GM19467 (cell line): Measurements from ENCODE around the gene RCBTB2.

Experiments used
- ATAC-seq: cut with Tn5 transposase; IDR thresholded peaks from one replicate; pipeline ENCODE4 v1.9.1; 2021; ENCODE audit warnings: mild to moderate bottlenecking, moderate library complexity; ENCODE audit not compliant: unreplicated experiment

RCBTB2 gene

GRCh38 chr13:48564056-48564455, 31.2 kb upstream of the RCBTB2 start:
- no peak for ATAC-seq

GRCh38 chr13:48563626-48564025, 30.7 kb upstream of the RCBTB2 start:
- no peak for ATAC-seq

GRCh38 chr13:48562296-48563066, 29.6 kb upstream of the RCBTB2 start:
- ATAC-seq: peak; percentile 95

DNA sequence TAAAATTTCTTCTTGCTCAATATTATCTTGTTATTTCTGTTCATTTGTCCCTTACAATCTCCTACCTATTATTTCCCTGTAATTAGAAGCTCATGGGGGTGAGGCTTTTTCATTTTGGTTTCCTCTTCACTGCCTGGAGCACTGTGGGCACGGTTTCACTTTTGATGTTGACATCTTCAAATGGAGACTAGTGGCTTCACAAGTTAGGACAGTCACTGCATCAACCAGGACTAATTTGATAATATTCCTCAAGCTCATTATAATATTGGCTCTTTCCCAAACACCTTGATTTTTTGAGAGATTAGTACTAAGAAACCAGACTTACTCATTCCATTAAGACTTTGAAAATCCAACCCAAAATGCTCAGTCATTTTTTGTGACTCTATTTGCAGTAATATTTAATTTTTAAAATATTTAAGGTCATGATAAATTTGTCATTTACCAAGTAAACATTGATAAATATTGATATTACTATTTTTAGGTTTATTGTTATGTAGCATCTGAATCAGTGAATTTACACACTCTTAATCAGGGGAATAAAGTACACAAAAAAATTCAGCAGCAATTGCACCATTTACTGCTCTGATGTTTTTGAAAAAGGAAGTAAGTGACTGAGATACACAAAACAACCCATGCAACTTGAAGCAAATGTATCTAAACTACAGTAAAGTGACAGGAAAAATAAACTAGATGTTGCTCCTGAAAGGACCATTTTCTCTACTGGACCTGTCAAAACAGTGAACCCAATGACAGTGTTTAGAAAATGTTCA, 28.8 kb upstream of the RCBTB2 start:
- ATAC-seq: peak; percentile 8

- ATAC-seq: no peak
These were observed 27.9 kb upstream of the RCBTB2 start for GRCh38 chr13:48560657-48561337.

DNA sequence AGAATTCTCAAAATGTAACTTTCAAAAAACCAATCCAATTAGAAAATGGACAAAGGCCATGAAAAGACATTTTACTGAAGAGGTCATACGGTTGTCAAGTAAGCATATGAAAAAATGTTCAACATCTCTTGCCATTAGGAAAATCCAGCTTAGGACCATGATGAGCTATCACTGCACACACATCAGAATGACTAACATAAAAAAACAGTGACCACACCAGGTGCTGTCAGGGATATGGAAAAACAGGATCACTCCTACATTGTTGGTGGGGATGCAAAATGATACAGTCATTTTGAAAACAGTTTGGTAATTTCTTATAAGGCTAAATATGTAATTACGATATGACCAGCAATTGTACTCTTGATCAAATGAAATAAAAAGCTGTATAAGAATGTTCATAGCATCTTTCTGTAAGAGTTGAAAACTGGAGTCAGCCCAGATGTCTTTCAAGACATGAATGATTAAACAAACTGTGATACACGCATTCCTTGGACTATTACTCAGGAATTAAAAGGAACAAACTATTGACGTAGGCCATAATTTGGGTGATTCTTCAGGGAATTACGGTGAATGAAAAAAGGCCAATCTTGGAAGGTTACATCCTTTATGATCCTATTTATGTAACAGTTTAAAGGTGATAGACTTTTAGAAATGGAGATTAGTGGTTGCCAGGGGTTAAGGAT, 26.9 kb upstream of the RCBTB2 start:
- ATAC-seq: no peak

DNA sequence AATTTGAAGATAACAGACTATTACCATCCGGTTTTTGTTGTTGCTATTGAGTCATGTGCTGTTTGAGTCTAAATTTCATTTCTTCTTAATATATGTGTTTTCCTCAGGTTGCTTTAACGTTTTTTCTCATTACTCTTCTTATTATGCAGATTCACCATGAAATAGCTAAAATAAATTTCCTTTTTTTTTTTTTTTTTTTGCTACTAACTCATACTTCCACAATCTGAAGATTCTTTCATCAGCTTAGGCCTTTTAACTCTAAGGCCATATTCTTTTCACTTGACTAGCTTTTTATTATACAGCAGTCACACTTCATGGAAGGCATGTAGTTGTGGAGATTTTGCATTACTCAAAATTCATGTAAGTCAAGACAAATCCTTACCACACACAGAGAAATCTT, 23.9 kb upstream of the RCBTB2 start:
- no peak for ATAC-seq

DNA sequence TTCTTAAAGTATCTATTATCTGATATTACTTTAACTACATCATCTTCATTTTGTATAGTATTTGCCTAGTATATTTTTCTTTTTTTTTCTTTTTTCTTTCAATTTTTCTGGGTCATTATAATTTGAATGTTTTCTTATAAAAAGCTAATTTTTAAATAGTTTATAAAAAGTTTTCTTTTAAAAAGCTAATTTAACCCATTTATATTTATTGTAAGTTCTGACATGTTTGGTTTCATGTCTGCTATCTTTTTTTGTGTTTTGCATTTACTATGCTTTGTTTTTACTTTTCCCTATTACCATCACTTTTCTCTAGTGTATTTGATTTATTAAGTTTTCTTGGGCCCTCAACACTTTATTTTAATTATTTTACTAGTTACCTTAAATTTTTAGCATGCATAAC, 22.6 kb upstream of the RCBTB2 start:
- no peak for ATAC-seq

- no peak for ATAC-seq
These were observed 18.4 kb upstream of the RCBTB2 start for GRCh38 chr13:48551329-48551728.

- no peak for ATAC-seq
These were observed 16.8 kb upstream of the RCBTB2 start for GRCh38 chr13:48549658-48550057.

DNA sequence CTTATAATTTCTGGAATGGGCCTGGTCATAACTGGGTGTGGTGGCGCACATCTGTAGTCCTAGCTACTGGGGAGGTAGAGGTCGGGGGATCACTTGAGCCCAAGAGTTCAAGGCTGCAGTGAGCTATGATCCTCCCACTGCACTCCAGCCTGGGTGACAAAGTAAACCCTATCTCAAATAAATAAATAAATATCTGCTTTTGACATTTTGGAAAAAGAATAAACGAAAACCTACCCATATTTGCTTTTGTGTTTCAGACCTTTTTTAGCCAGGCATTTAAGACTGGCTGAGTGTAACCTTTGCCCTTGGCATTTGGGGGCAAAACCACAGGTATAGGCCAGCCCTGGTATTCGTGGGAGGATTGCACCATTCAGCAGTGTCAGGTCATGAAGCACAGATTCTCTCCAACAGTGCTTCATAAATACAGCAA, 14.8 kb upstream of the RCBTB2 start:
- no peak for ATAC-seq

GRCh38 chr13:48545608-48546007, 12.7 kb upstream of the RCBTB2 start:
- no peak for ATAC-seq

DNA sequence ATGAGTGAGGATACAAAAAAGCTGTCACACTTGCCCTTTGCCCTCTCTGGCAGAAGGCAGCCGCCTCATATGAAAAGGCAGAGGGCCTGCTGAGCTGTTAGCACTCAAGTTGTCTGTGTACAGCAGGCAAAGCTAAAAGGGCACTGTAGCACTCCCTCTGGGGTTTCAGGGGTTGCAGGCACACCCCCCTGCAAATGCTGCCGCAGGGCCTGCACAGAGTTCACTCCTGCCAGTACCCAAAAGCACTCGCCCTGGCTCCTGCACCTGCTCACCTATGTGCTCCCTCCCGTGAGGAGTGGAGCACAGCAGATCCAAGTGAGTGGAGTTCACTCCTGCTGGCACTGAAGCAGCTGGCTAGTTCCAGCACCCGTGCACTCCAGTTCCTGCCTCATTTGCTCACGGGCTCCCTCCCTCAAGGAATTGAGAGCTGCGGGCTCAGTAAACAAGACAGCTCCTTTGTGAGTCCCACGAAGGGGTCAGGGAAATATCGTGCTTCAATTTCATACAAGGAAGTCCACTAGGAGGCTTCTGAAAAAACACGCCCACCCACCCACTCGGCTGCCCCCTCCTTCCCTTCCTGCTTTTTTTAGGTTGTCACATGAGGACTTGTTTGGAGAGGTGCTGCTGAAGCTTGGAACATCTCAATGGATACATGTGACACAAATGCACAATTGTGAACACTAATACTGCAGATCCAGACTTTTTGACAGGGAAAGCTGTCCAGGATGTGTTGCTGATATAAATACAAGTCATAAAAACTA, 9.9 kb upstream of the RCBTB2 start:
- no peak for ATAC-seq

DNA sequence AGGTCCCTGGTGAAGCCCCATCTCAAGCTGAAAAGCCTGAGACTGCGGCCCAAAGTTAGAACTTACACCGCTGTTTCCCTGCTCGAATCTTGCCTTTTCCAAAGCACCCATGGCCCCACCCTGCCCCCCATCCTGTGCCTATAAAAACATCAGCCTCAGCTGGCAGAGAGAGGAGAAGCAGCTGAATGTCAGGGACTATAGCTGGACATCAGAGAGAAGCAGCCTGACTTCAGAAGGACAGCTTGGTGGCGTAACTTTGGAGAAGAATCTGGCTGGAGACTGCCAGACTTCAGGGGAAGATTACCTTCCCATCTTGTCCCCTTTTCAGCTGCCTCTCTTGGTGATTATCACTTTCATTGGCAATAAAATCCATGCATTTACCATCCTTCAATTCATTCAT, 9.3 kb upstream of the RCBTB2 start:
- ATAC-seq: no peak

DNA sequence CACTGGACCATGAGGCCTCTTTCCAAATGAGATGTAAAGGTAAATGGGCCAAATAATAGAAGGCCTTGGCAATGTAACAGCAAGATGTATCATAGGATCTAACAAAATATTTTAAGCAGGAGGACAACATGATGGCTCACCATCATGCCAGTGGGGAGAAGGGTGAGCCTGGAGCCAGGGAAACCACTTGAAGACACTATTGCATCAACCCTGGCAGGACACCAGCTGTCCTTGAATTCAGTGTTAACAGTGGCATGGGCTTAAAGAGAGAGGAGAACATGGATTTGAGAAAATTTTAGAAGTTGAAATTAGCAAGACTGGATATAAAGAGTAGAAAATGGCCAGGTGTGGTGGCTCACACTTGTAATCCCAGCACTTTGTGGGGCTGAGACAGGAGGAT, 6.7 kb upstream of the RCBTB2 start:
- ATAC-seq: no peak

- ATAC-seq: no peak
These were observed 3.9 kb upstream of the RCBTB2 start for GRCh38 chr13:48536621-48537250.

DNA sequence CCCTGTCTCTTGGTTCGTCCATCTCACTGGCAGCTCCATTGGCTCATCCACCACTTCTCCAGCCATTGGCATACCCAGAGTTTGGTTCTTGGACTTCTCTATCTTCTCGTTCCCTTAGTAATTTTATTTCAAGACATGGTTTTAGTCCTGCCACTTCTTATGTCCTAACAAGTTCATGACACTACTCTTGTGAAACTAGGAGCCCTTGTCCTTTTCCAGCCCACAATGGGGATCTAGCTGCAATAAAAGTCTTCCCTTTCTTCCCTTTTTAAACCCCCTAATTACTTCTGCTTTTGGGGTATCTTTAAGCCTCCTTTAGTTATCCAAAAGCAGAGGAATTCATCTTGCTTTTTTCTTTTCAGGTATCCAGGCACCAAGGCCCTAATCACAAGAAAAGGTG, 2.9 kb upstream of the RCBTB2 start:
- ATAC-seq: no peak

- ATAC-seq: no peak
These were observed 2.1 kb upstream of the RCBTB2 start for GRCh38 chr13:48534911-48535501.

GRCh38 chr13:48533961-48534600, 1.2 kb upstream of the RCBTB2 start:
- ATAC-seq: no peak
